SU-DHL-6 (cell line): Measurements from ENCODE around the gene RFTN1.

Source experiments
- H2AFZ ChIP-seq: fragments of 200-600 bp; sonication (generic); 2 replicates; pipeline ENCODE4 v1.6.1; 2014; ENCODE audit warnings: low read depth, mild to moderate bottlenecking, moderate library complexity, mixed read lengths, antibody characterized with exemption, low read length; ENCODE audit not compliant: severe bottlenecking
- H3F3A ChIP-seq: fragments of 200-600 bp; shearing (Covaris generic); 2 replicates; pipeline ENCODE4 v1.6.0; 2016; ENCODE audit warnings: antibody characterized with exemption, mild to moderate bottlenecking; ENCODE audit not compliant: insufficient read depth
- H3K27ac ChIP-seq: fragments of 200-600 bp; sonication (generic); 2 replicates; pipeline ENCODE4 v1.5.1; 2016; ENCODE audit warnings: low read depth, mild to moderate bottlenecking, low read length, moderate library complexity, mixed read lengths
- H3K27me3 ChIP-seq: fragments of 200-600 bp; sonication (generic), shearing (Covaris generic); 2 replicates; pipeline ENCODE4 v1.6.0; 2014; ENCODE audit warnings: mild to moderate bottlenecking, low read length
- H3K36me3 ChIP-seq: fragments of 200-600 bp; sonication (generic); 2 replicates; pipeline ENCODE4 v1.6.1; 2014; ENCODE audit warnings: mild to moderate bottlenecking, low read length, mixed read lengths
- H3K4me2 ChIP-seq: fragments of 300-600, 200-600 bp; shearing (Covaris generic), sonication (generic); 2 replicates; pipeline ENCODE4 v1.6.0; 2014; ENCODE audit warnings: low read length, low read depth, mild to moderate bottlenecking; ENCODE audit not compliant: poor library complexity, severe bottlenecking
- H3K4me3 ChIP-seq: fragments of 200-600 bp; sonication (generic); 2 replicates; pipeline ENCODE4 v1.5.1; 2014; ENCODE audit warnings: antibody characterized with exemption, low read length, mild to moderate bottlenecking, mixed read lengths; ENCODE audit not compliant: insufficient read depth, poor library complexity, severe bottlenecking
- H3K79me2 ChIP-seq: fragments of 200-600 bp; sonication (generic); 2 replicates; pipeline ENCODE4 v1.6.1; 2014; ENCODE audit warnings: mild to moderate bottlenecking, low read length, moderate library complexity; ENCODE audit not compliant: insufficient read depth
- H3K9ac ChIP-seq: fragments of 200-600 bp; sonication (generic); 2 replicates; pipeline ENCODE4 v1.7.0; 2014; ENCODE audit warnings: mild to moderate bottlenecking, low read length
- H3K9me2 ChIP-seq: fragments of 200-600 bp; sonication (generic); replicated peaks from 2 replicates; pipeline ENCODE4 v1.6.1; 2014; ENCODE audit warnings: low read length; ENCODE audit not compliant: insufficient read depth
- H3K9me3 ChIP-seq: fragments of 200-600 bp; sonication (generic); 2 replicates; pipeline ENCODE4 v1.6.1; 2014; ENCODE audit warnings: low read length, mixed read lengths; ENCODE audit not compliant: insufficient read depth
- H4K20me1 ChIP-seq: fragments of 200-600 bp; sonication (generic); 2 replicates; pipeline ENCODE4 v1.6.1; 2014; ENCODE audit warnings: low read depth, mild to moderate bottlenecking, antibody characterized with exemption, low read length, moderate library complexity, mixed read lengths
- EZH2phosphoT487 ChIP-seq: fragments of 200-600 bp; sonication (generic), shearing (Covaris generic); conservative IDR thresholded peaks from 2 replicates; pipeline ENCODE4 v1.6.1; 2018; ENCODE audit warnings: mild to moderate bottlenecking, antibody characterized with exemption, low read length, moderate library complexity, mixed read lengths
- TF ChIP-seq, protein P1 (sequence below): fragments of 200-600 bp; sonication (generic); IDR thresholded peaks from one replicate; pipeline ENCODE4 v1.5.1; 2017; ENCODE audit warnings: antibody characterized with exemption, mild to moderate bottlenecking, low read length, moderate library complexity; ENCODE audit not compliant: insufficient read depth, poor library complexity, severe bottlenecking

The RFTN1 gene

DNA sequence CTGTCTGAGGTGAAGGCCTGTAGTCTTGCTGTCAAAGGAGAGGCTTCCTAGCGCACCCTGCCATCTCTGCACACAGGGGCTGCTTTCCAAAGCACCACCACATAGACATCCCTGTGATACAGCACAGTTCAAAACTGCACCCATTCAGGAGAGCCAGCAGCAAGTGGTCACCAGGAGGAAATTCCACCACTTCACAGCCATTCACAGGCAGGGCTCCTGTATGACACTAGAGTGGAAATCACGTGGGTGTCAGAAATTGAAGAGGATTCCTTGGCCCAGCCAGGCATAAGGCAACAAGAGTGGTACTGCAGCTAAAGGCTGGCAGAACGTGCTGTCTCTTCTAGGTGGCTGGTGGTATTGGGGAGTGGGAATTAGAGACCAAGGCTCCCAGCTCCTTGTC, 102.8 kb downstream of the RFTN1 start:
- Histone ChIP-seq H3K36me3 (peaks cover 41% of the 10 kb centered on the region), H3K27ac (peak overlapping the region; percentile 52), H3K79me2 (peaks cover 95% of the 10 kb centered on the region), H3K4me2 (no peak overlapping the region), H3K9me2 (no peaks in the 10 kb centered on the region), H4K20me1 (peaks cover 6% of the 10 kb centered on the region; the same call in 1 of the 2 replicates), H3K27me3 (no peaks in the 10 kb centered on the region), H3K4me3 (no peak overlapping the region), H2AFZ (no peak overlapping the region), H3K9ac (no peak overlapping the region), H3K9me3 (no peaks in the 10 kb centered on the region), H3F3A (peaks cover 40% of the 10 kb centered on the region)
- no peak for TF ChIP-seq EZH2phosphoT487
- TF ChIP-seq, protein P1, sequence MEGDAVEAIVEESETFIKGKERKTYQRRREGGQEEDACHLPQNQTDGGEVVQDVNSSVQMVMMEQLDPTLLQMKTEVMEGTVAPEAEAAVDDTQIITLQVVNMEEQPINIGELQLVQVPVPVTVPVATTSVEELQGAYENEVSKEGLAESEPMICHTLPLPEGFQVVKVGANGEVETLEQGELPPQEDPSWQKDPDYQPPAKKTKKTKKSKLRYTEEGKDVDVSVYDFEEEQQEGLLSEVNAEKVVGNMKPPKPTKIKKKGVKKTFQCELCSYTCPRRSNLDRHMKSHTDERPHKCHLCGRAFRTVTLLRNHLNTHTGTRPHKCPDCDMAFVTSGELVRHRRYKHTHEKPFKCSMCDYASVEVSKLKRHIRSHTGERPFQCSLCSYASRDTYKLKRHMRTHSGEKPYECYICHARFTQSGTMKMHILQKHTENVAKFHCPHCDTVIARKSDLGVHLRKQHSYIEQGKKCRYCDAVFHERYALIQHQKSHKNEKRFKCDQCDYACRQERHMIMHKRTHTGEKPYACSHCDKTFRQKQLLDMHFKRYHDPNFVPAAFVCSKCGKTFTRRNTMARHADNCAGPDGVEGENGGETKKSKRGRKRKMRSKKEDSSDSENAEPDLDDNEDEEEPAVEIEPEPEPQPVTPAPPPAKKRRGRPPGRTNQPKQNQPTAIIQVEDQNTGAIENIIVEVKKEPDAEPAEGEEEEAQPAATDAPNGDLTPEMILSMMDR, result no peak

DNA sequence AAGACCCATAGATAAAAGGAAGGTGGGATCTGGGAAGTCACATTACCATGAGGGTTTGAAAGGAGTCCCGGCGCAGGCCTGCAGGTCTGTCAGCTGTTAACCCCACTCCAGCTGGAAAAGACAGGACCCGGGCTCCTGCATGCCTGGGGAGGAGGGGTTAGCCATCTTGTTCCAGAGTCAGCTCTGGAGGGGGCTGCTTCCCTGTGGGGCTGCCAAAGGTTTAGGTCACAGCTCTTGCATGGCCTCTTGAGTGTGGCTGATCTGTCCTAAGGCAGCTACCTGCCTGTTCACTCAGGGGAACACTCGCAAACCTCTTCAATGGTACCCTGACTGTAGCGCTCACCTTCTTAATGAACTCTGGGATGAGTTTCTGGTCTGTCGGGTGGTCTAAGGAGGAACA, 104.5 kb downstream of the RFTN1 start:
- H3K9me3 ChIP-seq, result no peaks in the 10 kb centered on the region
- H3K4me2 ChIP-seq, result no peak overlapping the region
- no peak overlapping the region for H3K4me3 ChIP-seq
- H3F3A ChIP-seq, result peaks cover 52% of the 10 kb centered on the region
- peaks cover 93% of the 10 kb centered on the region for H3K79me2 ChIP-seq
- H3K9me2 ChIP-seq, result no peaks in the 10 kb centered on the region
- H2AFZ ChIP-seq, result no peak overlapping the region
- TF ChIP-seq, protein P1, result no peak
- TF ChIP-seq EZH2phosphoT487, result no peak
- no peaks in the 10 kb centered on the region for H3K27me3 ChIP-seq
- H4K20me1 ChIP-seq, result peaks cover 6% of the 10 kb centered on the region; the same call in 1 of the 2 replicates
- peaks cover 52% of the 10 kb centered on the region for H3K36me3 ChIP-seq
- H3K27ac ChIP-seq, result no peak overlapping the region
- no peak overlapping the region for H3K9ac ChIP-seq

- H3K27ac ChIP-seq, result peak overlapping the region; percentile 44
- peaks cover 52% of the 10 kb centered on the region for H3K36me3 ChIP-seq
- no peak overlapping the region for H3K9ac ChIP-seq
- peaks cover 6% of the 10 kb centered on the region; the same call in 1 of the 2 replicates for H4K20me1 ChIP-seq
- TF ChIP-seq, protein P1, result no peak
- no peak for TF ChIP-seq EZH2phosphoT487
- H3K79me2 ChIP-seq, result peaks cover 87% of the 10 kb centered on the region
- H3K4me3 ChIP-seq, result no peak overlapping the region
- no peak overlapping the region for H3K4me2 ChIP-seq
- H3F3A ChIP-seq, result peaks cover 44% of the 10 kb centered on the region
- no peaks in the 10 kb centered on the region for H3K9me3 ChIP-seq
- no peaks in the 10 kb centered on the region for H3K9me2 ChIP-seq
- no peak overlapping the region for H2AFZ ChIP-seq
- H3K27me3 ChIP-seq, result no peaks in the 10 kb centered on the region
Observed at GRCh38 chr3:16407366-16407765, 106.1 kb downstream of the RFTN1 start.
